Keratinocyte (primary cell): ENCODE measurements around the gene ECHDC3.

ENCODE experiments used
- CTCF ChIP-seq, 3 experiments: IDR thresholded peaks in 1 of 3; conservative IDR thresholded peaks in 1 of 3; optimal IDR thresholded peaks in 1 of 3; 2 replicates in 2 of 3; 3 replicates in 1 of 3; pipeline versions ENCODE3 to v1.5.1; 2011; ENCODE audit warnings: low read length in 3 of 3, mild to moderate bottlenecking in 3 of 3, moderate library complexity in 2 of 3, control low read depth in 1 of 3, inconsistent platforms in 1 of 3; ENCODE audit not compliant: insufficient read depth in 2 of 3; ENCODE audit errors: extremely low read depth in 1 of 3
- EZH2 ChIP-seq: IDR thresholded peaks from one replicate; pipeline ENCODE4 v1.6.1; 2012; ENCODE audit warnings: inconsistent platforms, mild to moderate bottlenecking, low read length, moderate library complexity

GRCh38 chr10:11798845-11799735 lies 56.9 kb downstream of the ECHDC3 start:
- TF ChIP-seq CTCF (optimal IDR thresholded peaks at IDR 0.05 in 1 of 3, IDR thresholded peaks at IDR 0.05 in 1 of 3, conservative IDR thresholded peaks at IDR 0.05 in 1 of 3; ENCODE audit: extremely low read depth in 1 of 3, insufficient read depth in 2 of 3, low read length in 3 of 3) (no peak), EZH2 (no peak)
